ENCODE measurements around the gene FAM184A.

GRCh38 chr6:119025793-119026192, 52.7 kb downstream of the FAM184A start:
- TF ChIP-seq EZH2 (IDR thresholded peaks at IDR 0.05; ENCODE audit: insufficient read depth, poor library complexity, severe bottlenecking) = no peak
- no peak for TF ChIP-seq EZH2phosphoT487 (IDR thresholded peaks at IDR 0.05; ENCODE audit: insufficient read depth, low read depth)

Data from GM23248 (cell line).